Ishikawa (cell line): Measurements from ENCODE around the gene ACP6.

Experiments
- CEBPB ChIP-seq: IDR thresholded peaks from 2 replicates; pipeline ENCODE4 v1.6.1; 2012
- TAF1 ChIP-seq: IDR thresholded peaks from 2 replicates; pipeline ENCODE4 v1.6.1; 2012; ENCODE audit warnings: low read depth, mild to moderate bottlenecking
- YY1 ChIP-seq: IDR thresholded peaks from 2 replicates; pipeline ENCODE4 v1.6.1; 2012; ENCODE audit warnings: low read depth

GRCh38 chr1:147717706-147718097 is 47.4 kb upstream of the ACP6 start:
- TF ChIP-seq CEBPB (no peak), TAF1 (no peak), YY1 (no peak)
